Measurements from ENCODE around the gene FOXP1. TPM values are rescaled to one million over a fixed set of nuclear protein-coding genes. Genes with fewer than 3 reads are reported as not detected.

Gene FOXP1
- total RNA-seq, 2 donors from 2014 or later = 101 to 171 TPM

- H3K4me1 Mint-ChIP-seq = peaks cover 13% of the 10 kb centered on the region
- no peaks in the 10 kb centered on the region for H3K27me3 Mint-ChIP-seq
- no peaks in the 10 kb centered on the region for H3K9me3 Mint-ChIP-seq
Measured at GRCh38 chr3:71600646-71601288, 17.2 kb upstream of the FOXP1 start.

GRCh38 chr3:71599416-71599815, 15.9 kb upstream of the FOXP1 start:
- Mint-ChIP-seq H3K4me1 (peaks cover 13% of the 10 kb centered on the region), H3K36me3 (ENCODE audit: low read depth) (no peaks in the 10 kb centered on the region), H3K27ac (no peak overlapping the region), H3K9me3 (no peaks in the 10 kb centered on the region), H3K27me3 (no peaks in the 10 kb centered on the region), H3K4me3 (no peak overlapping the region)
- ATAC-seq (replicated peaks) = peak; percentile 13

More at GRCh38 chr3:71600646-71601288, 17.2 kb upstream of the FOXP1 start:
- Mint-ChIP-seq H3K4me3 (no peak overlapping the region), H3K36me3 (ENCODE audit: low read depth) (no peaks in the 10 kb centered on the region), H3K27ac (no peak overlapping the region)
- ATAC-seq (replicated peaks) = no peak

GRCh38 chr3:71598292-71598691, 14.8 kb upstream of the FOXP1 start:
- Mint-ChIP-seq H3K9me3 (no peaks in the 10 kb centered on the region), H3K4me3 (no peak overlapping the region), H3K4me1 (peaks cover 13% of the 10 kb centered on the region), H3K27me3 (no peaks in the 10 kb centered on the region), H3K36me3 (ENCODE audit: low read depth) (no peaks in the 10 kb centered on the region), H3K27ac (no peak overlapping the region)
- ATAC-seq (replicated peaks) = no peak

- no peak overlapping the region for H3K4me3 Mint-ChIP-seq
- H3K27ac Mint-ChIP-seq = no peak overlapping the region
- peaks cover 12% of the 10 kb centered on the region for H3K4me1 Mint-ChIP-seq
- H3K9me3 Mint-ChIP-seq = no peaks in the 10 kb centered on the region
- ATAC-seq (replicated peaks) = no peak
- H3K36me3 Mint-ChIP-seq (ENCODE audit: low read depth) = no peaks in the 10 kb centered on the region
- H3K27me3 Mint-ChIP-seq = no peaks in the 10 kb centered on the region
Measured at GRCh38 chr3:71597286-71597685, 13.8 kb upstream of the FOXP1 start.

DNA sequence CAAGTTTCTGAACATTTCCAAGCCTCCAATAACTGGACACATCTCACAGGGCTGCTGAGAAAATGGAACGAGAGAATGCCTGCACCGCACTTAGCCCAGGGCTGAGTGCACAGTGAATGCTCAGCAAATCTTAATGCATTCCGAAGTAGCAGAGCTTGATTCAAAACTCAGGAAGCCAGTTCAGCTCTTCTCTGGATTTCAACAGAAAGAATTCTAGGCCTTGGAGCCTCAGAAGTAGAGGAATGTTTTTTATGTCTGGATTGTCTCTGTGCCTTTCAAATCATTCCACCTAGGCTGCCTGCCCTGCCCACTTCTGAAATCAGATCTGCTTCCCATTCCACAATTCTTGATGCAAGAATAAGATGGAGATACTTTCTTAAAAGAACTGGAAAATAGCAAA, 9.6 kb upstream of the FOXP1 start:
- no peak for ATAC-seq (replicated peaks)
- H3K4me3 Mint-ChIP-seq = no peak overlapping the region
- H3K27ac Mint-ChIP-seq = no peak overlapping the region
- H3K27me3 Mint-ChIP-seq = no peaks in the 10 kb centered on the region
- H3K9me3 Mint-ChIP-seq = no peaks in the 10 kb centered on the region
- H3K4me1 Mint-ChIP-seq = peaks cover 4% of the 10 kb centered on the region
- no peaks in the 10 kb centered on the region for H3K36me3 Mint-ChIP-seq (ENCODE audit: low read depth)

DNA sequence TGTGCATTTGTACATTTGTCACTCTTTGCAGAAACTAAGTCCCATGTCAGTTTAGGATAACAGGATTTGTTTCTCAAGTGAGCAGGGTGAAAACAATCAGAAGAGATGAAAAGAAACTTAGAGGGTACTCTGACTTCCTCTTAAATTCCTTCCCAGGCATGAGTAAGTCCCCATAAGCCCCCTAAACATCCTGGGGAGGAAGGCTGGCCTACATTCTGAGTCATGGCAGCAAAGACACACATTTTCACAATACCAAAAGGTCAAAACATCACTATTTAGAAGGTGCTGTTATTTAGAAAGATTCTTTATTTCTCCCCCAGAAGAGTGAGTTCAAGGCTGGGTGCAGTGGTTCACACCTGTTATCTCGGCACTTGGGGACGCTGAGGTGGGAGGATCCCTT, 7.6 kb upstream of the FOXP1 start:
- peaks cover 9% of the 10 kb centered on the region for H3K4me1 Mint-ChIP-seq
- no peaks in the 10 kb centered on the region for H3K36me3 Mint-ChIP-seq (ENCODE audit: low read depth)
- no peaks in the 10 kb centered on the region for H3K27me3 Mint-ChIP-seq
- ATAC-seq (replicated peaks) = no peak
- H3K27ac Mint-ChIP-seq = no peak overlapping the region
- H3K9me3 Mint-ChIP-seq = no peaks in the 10 kb centered on the region
- no peak overlapping the region for H3K4me3 Mint-ChIP-seq

DNA sequence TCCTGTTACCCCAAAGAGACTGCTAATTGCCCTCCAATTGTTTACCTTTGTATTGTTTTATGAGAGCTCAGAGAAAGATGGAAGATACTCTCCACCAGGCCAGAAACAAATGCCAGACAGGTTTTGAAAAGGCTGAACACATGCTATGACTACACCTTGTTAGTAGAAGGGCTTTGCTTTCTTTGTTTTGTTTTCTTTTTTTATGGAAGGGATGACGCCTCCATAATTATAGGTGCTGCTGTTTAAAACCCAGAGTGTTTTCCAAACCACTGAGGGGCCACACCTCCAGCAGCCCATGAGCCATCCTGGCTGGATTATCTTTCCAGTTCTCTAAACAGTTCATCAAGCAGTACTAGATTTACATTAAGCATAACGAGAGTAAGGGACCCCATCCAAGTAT, 5.6 kb upstream of the FOXP1 start:
- peaks cover 10% of the 10 kb centered on the region for H3K36me3 Mint-ChIP-seq (ENCODE audit: low read depth)
- H3K4me3 Mint-ChIP-seq = no peak overlapping the region
- H3K9me3 Mint-ChIP-seq = no peaks in the 10 kb centered on the region
- H3K27ac Mint-ChIP-seq = no peak overlapping the region
- no peaks in the 10 kb centered on the region for H3K27me3 Mint-ChIP-seq
- peaks cover 19% of the 10 kb centered on the region for H3K4me1 Mint-ChIP-seq
- no peak for ATAC-seq (replicated peaks)

GRCh38 chr3:71587958-71588357, 4.4 kb upstream of the FOXP1 start:
- H3K4me3 Mint-ChIP-seq = no peak overlapping the region
- H3K27ac Mint-ChIP-seq = no peak overlapping the region
- H3K4me1 Mint-ChIP-seq = peaks cover 19% of the 10 kb centered on the region
- no peaks in the 10 kb centered on the region for H3K27me3 Mint-ChIP-seq
- no peaks in the 10 kb centered on the region for H3K9me3 Mint-ChIP-seq
- peaks cover 17% of the 10 kb centered on the region for H3K36me3 Mint-ChIP-seq (ENCODE audit: low read depth)
- no peak for ATAC-seq (replicated peaks)

- Mint-ChIP-seq H3K4me1 (peaks cover 19% of the 10 kb centered on the region), H3K27me3 (no peaks in the 10 kb centered on the region), H3K4me3 (peak overlapping the region; percentile 94), H3K27ac (no peak overlapping the region), H3K36me3 (ENCODE audit: low read depth) (peaks cover 26% of the 10 kb centered on the region), H3K9me3 (no peaks in the 10 kb centered on the region)
- ATAC-seq (replicated peaks) = no peak
Measured at GRCh38 chr3:71586810-71587242, 3.3 kb upstream of the FOXP1 start.

- H3K4me1 Mint-ChIP-seq = peaks cover 19% of the 10 kb centered on the region
- H3K36me3 Mint-ChIP-seq (ENCODE audit: low read depth) = peaks cover 29% of the 10 kb centered on the region
- H3K4me3 Mint-ChIP-seq = peak overlapping the region; percentile 94
- H3K27ac Mint-ChIP-seq = no peak overlapping the region
- H3K9me3 Mint-ChIP-seq = no peaks in the 10 kb centered on the region
- H3K27me3 Mint-ChIP-seq = no peaks in the 10 kb centered on the region
- no peak for ATAC-seq (replicated peaks)
Measured at GRCh38 chr3:71585887-71586809, 2.6 kb upstream of the FOXP1 start.

GRCh38 chr3:71585131-71585530, 1.6 kb upstream of the FOXP1 start:
- Mint-ChIP-seq H3K4me3 (peak overlapping the region; percentile 94), H3K27me3 (no peaks in the 10 kb centered on the region), H3K27ac (peak overlapping the region; percentile 97), H3K9me3 (no peaks in the 10 kb centered on the region), H3K4me1 (peaks cover 19% of the 10 kb centered on the region), H3K36me3 (ENCODE audit: low read depth) (peaks cover 36% of the 10 kb centered on the region)
- no peak for ATAC-seq (replicated peaks)

DNA sequence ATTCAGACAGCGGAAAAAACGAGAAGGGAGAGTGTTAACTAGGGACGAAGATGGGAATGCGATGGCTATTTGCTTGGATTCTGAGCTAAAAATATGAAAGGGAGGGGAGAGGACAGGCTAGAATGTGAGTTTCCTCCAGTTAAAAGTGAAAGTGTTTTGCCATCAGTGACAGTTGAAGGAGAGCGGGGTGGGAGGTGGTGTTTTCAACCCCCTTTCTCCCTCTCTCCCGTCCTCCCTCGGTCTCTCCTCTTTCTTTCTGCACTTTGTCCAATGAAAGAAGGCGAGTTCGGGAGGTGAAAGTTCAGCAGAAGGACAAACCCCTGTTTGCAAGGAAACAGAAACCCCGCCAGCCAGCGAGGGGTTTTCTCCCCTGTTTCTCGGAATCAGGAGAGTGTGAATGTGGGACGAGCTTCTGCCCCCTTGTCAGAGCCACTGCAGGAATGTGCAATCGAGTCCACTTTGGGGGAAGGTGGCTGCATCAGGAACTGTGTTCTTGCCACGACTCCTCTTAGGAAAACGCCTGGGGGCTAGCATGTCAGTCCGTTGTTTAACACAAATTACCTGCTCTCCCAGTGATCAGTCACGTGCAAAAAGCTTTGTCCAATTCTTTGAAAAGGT, 975 bp upstream of the FOXP1 start:
- H3K27ac Mint-ChIP-seq = peak overlapping the region; percentile 97
- H3K9me3 Mint-ChIP-seq = no peaks in the 10 kb centered on the region
- ATAC-seq (replicated peaks) = peak; percentile 49
- H3K4me3 Mint-ChIP-seq = peak overlapping the region; percentile 94
- H3K4me1 Mint-ChIP-seq = peaks cover 19% of the 10 kb centered on the region
- peaks cover 36% of the 10 kb centered on the region for H3K36me3 Mint-ChIP-seq (ENCODE audit: low read depth)
- no peaks in the 10 kb centered on the region for H3K27me3 Mint-ChIP-seq

DNA sequence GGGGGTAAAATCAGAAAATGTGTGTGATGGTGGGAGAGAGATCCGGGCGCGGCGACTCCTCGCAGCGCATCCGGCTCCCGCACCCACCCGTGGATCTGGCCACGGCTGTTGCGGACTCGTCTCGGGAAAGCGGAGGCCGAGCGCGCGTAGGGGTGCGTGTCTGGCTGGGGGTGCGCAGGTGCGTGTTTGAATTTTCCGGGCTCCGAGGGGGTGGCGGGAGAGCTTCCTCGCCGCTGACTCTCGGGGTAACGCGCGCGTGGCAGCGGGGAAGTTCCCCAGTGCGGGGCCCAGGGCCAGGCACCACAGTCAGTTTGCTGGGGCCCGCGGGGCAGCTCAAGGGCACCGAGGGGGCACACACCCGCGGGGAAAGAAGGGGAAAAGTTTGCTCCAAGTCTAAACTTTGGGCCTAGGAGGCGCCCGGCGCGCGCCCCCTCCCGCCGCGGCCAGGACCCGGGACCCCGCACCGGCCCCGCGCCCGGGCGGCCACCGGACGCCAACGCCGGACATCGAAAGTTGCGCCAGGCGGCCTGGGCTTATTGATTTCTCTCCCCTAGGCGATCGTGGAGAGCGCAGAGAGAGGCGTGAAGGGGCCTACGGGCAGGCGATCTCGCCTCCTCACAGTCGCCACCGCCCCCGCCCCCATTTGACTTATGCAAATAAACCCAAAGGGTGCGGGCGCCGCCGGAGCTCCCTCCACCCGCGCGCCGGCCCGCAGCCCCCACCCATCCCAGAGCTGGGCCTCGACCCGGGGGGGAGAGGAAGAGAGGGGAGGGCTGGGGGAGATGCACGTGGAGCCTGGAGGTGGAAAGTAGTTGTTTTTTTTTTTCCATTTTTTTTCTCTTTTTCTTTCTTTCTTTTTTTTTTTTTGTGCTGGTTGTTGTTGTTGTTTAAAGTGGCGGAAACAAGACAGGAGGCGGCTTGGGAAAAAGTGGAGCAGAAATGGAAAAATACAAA, 639 bp downstream of the FOXP1 start:
- Mint-ChIP-seq H3K36me3 (ENCODE audit: low read depth) (peaks cover 40% of the 10 kb centered on the region), H3K4me1 (peaks cover 19% of the 10 kb centered on the region), H3K9me3 (no peaks in the 10 kb centered on the region), H3K27ac (peak overlapping the region; percentile 97), H3K4me3 (peak overlapping the region; percentile 94), H3K27me3 (no peaks in the 10 kb centered on the region)
- ATAC-seq (replicated peaks) = peak; percentile 42

Data from activated T-helper 17 cell treated with anti-CD3 and anti-CD28 coated beads, Interleukin-2, amount 50 U/mL, for 72 hours (primary cell).